Activated T-cell treated with anti-CD3 and anti-CD28 coated beads, Interleukin-2, amount 50 U/mL, for 24 hours (primary cell): Measurements from ENCODE around the gene RGP1.

Source experiments
- DNase-seq: peaks from one replicate; pipeline ENCODE4 v3.0.0-alpha.2; 2020
- H3K27ac Mint-ChIP-seq: 2 replicates; pipeline ENCODE4 v1.8.0; 2020; ENCODE audit warnings: mild to moderate bottlenecking, mixed read lengths
- H3K27me3 Mint-ChIP-seq: 2 replicates; pipeline ENCODE4 v1.8.0; 2020; ENCODE audit warnings: mixed read lengths
- H3K36me3 Mint-ChIP-seq: 2 replicates; pipeline ENCODE4 v1.8.0; 2020; ENCODE audit warnings: low read depth, mixed read lengths
- H3K4me1 Mint-ChIP-seq: 2 replicates; pipeline ENCODE4 v1.8.0; 2020; ENCODE audit warnings: low read depth, mixed read lengths
- H3K4me3 Mint-ChIP-seq: 2 replicates; pipeline ENCODE4 v1.8.0; 2020; ENCODE audit warnings: mild to moderate bottlenecking, moderate library complexity, mixed read lengths
- H3K9me3 Mint-ChIP-seq: 2 replicates; pipeline ENCODE4 v1.8.0; 2020; ENCODE audit warnings: mixed read lengths

RGP1 gene

DNA sequence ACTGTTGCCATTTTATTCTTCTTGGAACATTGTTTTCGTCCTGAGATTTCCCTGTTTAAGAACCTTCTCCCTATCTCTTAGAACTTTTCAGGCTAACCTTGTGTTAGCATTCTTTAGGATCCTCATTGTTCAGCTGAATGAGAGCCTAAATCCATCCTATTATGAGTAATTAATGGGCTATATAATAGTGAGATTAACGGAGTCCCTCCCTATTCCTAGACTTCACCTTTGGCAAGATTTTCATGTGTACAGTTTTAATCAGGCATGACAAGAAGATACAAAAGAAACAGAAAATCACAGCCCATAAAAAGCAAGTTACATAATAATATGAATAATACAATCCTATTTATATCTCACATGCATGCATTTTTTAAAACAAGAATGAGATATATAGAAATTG lies 14.1 kb downstream of the RGP1 start:
- no peak overlapping the region for H3K4me3 Mint-ChIP-seq
- H3K36me3 Mint-ChIP-seq, result peaks cover 24% of the 10 kb centered on the region
- no peaks in the 10 kb centered on the region for H3K9me3 Mint-ChIP-seq
- peaks cover 49% of the 10 kb centered on the region for H3K4me1 Mint-ChIP-seq
- no peaks in the 10 kb centered on the region for H3K27me3 Mint-ChIP-seq
- H3K27ac Mint-ChIP-seq, result no peak overlapping the region
- no peak for DNase-seq

DNA sequence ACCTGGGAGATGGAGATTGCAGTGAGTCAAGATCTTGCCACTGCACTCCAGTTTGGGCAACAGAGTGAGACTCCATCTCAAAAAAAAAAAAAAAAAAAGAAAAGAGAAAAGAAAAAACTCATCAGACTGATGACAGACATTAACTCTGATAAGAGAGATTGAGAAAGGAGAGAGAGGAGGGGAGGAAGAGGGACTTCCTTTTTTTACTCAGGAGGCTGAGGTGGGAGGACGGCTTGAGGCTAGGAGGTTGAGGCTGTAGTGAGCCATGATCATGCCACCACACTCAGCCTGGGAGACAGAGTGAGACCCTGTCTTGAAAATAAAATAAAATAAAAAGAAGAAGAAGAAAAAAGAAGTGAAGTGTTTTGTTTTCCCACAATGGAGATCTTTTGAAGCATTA lies 14.7 kb downstream of the RGP1 start:
- Mint-ChIP-seq H3K27me3 (no peaks in the 10 kb centered on the region), H3K36me3 (peaks cover 24% of the 10 kb centered on the region), H3K4me1 (peaks cover 45% of the 10 kb centered on the region), H3K27ac (no peak overlapping the region), H3K9me3 (no peaks in the 10 kb centered on the region), H3K4me3 (no peak overlapping the region)
- DNase-seq, result no peak

DNA sequence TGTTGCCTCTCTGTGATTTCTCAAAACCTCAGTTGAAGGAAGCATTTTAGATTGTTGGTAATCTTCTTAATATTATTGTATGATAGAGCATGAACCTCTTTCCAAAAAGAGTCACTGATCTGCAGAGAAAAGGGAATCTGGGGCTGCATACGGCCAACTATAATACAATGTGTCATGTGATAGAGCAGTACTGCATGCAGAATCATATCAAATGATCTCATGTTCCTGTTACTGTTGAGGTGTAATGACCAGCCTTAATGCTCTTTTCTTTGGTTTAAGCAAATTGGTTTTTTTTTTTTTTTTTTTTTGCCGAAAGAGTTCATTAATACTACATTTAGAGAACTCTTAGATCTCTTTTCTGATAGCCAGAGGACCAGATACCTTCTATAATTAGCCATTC lies 17.9 kb downstream of the RGP1 start:
- no peaks in the 10 kb centered on the region for H3K27me3 Mint-ChIP-seq
- peaks cover 25% of the 10 kb centered on the region for H3K4me1 Mint-ChIP-seq
- no peak overlapping the region for H3K27ac Mint-ChIP-seq
- no peaks in the 10 kb centered on the region for H3K9me3 Mint-ChIP-seq
- DNase-seq, result no peak
- no peak overlapping the region for H3K4me3 Mint-ChIP-seq
- peaks cover 2% of the 10 kb centered on the region for H3K36me3 Mint-ChIP-seq

DNA sequence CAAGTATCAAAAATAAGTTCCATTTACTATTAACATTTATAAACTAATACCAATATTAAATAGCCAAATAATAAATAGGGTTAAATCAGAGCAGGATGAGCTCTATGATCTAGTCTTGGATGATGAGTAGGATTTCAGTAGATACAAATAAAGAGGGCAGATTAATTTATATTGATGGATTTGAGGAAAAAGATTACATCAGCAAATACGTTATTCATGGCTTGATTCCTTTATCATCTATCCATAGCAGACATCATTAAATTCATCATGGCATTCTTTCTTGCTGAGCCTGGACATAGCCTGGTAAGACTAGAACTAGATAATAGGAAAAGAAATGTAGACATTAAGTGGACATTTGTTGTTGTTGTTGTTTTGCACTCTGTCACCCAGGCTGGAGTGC lies 18.4 kb downstream of the RGP1 start:
- peaks cover 2% of the 10 kb centered on the region for H3K36me3 Mint-ChIP-seq
- H3K9me3 Mint-ChIP-seq, result no peaks in the 10 kb centered on the region
- no peak overlapping the region for H3K4me3 Mint-ChIP-seq
- DNase-seq, result no peak
- H3K27ac Mint-ChIP-seq, result no peak overlapping the region
- H3K27me3 Mint-ChIP-seq, result no peaks in the 10 kb centered on the region
- H3K4me1 Mint-ChIP-seq, result peaks cover 21% of the 10 kb centered on the region

DNA sequence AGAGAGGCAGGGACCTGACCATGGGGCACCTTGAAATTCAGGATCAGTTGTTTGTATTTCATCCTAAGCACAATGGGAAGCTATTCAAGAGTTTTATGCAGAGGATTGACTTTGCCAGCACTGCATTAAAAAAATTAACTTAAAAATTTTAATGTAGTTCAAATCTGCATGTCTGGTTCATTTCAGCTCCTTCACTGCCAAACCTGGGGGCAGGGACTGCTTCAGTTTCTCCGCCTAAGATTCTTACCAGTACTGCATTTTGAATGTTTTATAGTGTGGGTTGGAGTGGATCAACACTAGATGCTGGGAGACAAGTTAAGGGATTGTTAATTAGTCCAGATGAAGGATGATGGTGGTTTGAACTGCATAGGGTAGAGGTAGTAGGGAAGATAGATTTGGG lies 20.7 kb downstream of the RGP1 start:
- DNase-seq, result no peak
- peaks cover 8% of the 10 kb centered on the region for H3K36me3 Mint-ChIP-seq

DNA sequence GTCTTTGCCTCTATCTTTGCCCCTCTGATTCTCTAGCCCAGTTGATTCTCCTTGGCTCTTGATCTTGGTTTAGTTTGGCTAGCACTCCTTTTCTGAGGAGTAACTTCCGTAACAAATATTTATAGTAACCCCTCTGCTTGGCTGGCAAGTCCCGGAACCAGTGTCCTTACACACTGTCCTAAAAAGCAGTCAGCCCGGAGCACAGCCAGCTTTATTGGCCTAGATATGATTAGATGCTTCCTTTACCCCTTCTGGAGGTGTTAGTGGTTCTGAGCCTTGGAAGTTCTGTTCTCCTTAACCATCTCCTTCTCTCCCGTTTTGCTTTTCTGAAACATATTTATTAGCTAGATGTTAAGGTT lies 22.0 kb downstream of the RGP1 start:
- Mint-ChIP-seq H3K36me3 (peaks cover 12% of the 10 kb centered on the region), H3K9me3 (no peaks in the 10 kb centered on the region), H3K27ac (no peak overlapping the region), H3K27me3 (no peaks in the 10 kb centered on the region), H3K4me1 (peaks cover 17% of the 10 kb centered on the region), H3K4me3 (no peak overlapping the region)
- DNase-seq, result no peak

More for the DNA sequence above, 20.7 kb downstream of the RGP1 start:
- H3K9me3 Mint-ChIP-seq, result no peaks in the 10 kb centered on the region
- H3K27me3 Mint-ChIP-seq, result no peaks in the 10 kb centered on the region
- H3K4me3 Mint-ChIP-seq, result no peak overlapping the region
- H3K27ac Mint-ChIP-seq, result no peak overlapping the region
- peaks cover 16% of the 10 kb centered on the region for H3K4me1 Mint-ChIP-seq

DNA sequence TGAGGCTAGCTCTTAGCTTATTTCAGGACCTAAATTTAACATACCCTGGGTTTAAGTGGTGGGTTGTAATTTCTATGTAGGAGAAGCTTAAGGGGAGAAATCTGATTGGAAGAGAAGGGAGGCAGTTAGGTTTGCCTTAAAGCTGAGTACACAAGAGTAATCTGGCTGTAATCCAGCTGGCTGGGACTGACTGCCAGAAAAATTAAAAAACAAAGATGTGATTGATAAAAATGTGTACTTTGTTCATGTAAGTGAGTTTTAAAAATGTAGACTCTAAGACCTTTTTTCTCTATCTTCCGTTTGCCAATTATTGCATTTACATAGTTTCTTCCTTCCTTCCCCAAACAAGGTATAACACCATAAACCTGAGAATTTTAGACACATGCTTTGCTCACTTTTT lies 22.4 kb downstream of the RGP1 start:
- DNase-seq, result no peak

DNA sequence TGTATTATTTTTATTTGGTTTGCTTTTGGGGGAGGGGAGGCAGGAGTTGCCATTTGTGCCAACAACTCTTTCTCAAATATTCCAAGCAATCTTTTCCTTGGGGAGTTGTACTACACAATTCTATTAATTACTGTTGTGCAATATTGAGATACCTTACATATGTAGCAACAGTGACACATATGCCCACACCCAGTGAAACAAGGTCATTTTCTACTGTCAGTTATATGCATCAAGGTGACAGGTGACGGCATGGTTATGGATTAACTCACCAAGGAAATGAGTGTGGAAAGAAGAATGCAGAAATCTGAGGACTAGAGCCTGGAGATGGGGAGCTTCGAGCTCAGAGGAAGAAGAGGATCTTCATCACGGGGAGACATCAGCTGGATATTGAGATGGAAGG lies 22.9 kb downstream of the RGP1 start:
- DNase-seq, result no peak
- H3K4me1 Mint-ChIP-seq, result peaks cover 10% of the 10 kb centered on the region
- H3K4me3 Mint-ChIP-seq, result no peak overlapping the region

More for the DNA sequence above, 22.4 kb downstream of the RGP1 start:
- Mint-ChIP-seq H3K36me3 (peaks cover 14% of the 10 kb centered on the region), H3K9me3 (no peaks in the 10 kb centered on the region), H3K4me3 (no peak overlapping the region), H3K4me1 (peaks cover 12% of the 10 kb centered on the region), H3K27me3 (no peaks in the 10 kb centered on the region), H3K27ac (no peak overlapping the region)

DNA sequence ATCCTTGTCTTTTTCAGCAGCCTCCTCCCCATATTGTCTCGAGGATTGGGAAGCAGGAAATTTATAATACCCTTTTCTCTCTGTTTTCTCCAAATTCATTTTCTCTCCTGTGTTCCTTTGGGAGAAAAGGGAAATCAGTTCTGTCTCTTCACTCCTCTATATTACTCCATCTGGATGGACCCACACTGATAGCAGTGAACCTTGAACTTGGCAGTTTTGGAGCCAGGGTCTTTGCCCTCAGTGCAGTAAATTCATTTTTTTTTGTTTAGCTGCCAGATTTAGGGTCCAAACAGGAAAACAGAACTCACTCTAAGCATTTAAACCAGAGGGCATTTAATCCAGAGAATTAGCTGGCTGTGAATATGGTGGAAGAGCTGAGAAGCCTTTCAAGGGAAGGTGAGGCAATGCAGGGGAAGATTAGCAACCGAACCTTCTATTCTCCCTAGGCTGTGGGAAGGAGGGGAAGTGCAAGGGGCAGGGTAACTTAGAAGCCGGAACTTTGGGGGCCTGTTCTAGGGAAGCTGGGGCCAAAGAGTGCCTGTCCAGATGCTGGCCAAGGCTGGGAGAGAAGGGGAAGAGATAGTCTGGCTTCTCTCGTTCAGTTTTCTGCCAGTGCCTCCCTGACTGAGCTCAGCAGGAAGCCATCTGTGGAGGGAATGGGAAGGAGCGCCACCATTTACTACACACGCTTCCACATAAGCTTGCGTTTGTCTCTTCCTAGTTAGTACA lies 26.0 kb downstream of the RGP1 start:
- Mint-ChIP-seq H3K9me3 (no peaks in the 10 kb centered on the region), H3K27ac (peak overlapping the region; percentile 13), H3K36me3 (peaks cover 21% of the 10 kb centered on the region), H3K4me1 (peaks cover 4% of the 10 kb centered on the region), H3K27me3 (no peaks in the 10 kb centered on the region), H3K4me3 (no peak overlapping the region)
- no peak for DNase-seq

More for the DNA sequence above, 22.9 kb downstream of the RGP1 start:
- no peak overlapping the region for H3K27ac Mint-ChIP-seq
- H3K9me3 Mint-ChIP-seq, result no peaks in the 10 kb centered on the region
- peaks cover 14% of the 10 kb centered on the region for H3K36me3 Mint-ChIP-seq
- H3K27me3 Mint-ChIP-seq, result no peaks in the 10 kb centered on the region

DNA sequence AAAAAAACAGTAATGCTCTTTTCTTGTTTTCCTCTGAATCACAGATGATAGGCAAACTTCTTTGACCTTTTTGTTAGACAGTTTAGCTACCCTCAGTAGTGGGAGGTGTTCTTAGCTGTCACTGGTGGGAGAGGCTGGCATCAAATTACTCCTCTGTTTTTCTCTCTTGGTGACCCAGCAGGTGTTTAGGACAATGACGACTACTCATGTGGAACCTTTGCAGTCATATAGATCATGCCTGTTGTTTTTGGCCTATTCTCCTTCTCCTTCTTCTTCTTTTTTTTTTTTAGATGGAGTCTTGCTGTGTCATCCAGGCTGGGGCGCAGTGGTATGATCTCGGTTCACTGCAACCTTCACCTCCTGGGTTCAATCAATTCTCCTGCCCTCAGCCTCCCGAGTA lies 26.9 kb downstream of the RGP1 start:
- H3K27ac Mint-ChIP-seq, result peak overlapping the region; percentile 26
- no peaks in the 10 kb centered on the region for H3K27me3 Mint-ChIP-seq
- peaks cover 4% of the 10 kb centered on the region for H3K4me1 Mint-ChIP-seq
- DNase-seq, result no peak
- H3K9me3 Mint-ChIP-seq, result no peaks in the 10 kb centered on the region
- H3K36me3 Mint-ChIP-seq, result peaks cover 30% of the 10 kb centered on the region
- H3K4me3 Mint-ChIP-seq, result no peak overlapping the region

DNA sequence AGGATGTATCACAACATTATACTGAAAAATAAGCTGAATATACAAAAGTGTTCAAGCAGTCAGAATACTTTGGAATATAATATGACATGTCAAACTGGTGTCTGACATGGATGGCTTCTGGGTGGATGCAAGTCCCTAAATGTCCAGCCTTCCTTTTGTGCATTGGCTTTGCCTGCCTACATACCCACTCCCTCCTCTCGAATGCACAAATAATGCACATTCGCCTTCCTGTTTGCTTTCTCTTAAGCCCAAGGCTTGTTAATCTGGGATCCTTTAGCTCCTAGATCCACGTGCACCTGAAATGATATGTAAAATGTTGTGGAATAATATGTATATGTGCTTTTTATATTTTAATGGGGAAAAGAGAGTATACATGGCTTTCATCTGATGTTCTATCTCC lies 29.4 kb downstream of the RGP1 start:
- no peak for DNase-seq
- Mint-ChIP-seq H3K4me1 (peaks cover 4% of the 10 kb centered on the region), H3K9me3 (no peaks in the 10 kb centered on the region), H3K4me3 (no peak overlapping the region), H3K27ac (no peak overlapping the region), H3K27me3 (no peaks in the 10 kb centered on the region), H3K36me3 (peaks cover 31% of the 10 kb centered on the region)

DNA sequence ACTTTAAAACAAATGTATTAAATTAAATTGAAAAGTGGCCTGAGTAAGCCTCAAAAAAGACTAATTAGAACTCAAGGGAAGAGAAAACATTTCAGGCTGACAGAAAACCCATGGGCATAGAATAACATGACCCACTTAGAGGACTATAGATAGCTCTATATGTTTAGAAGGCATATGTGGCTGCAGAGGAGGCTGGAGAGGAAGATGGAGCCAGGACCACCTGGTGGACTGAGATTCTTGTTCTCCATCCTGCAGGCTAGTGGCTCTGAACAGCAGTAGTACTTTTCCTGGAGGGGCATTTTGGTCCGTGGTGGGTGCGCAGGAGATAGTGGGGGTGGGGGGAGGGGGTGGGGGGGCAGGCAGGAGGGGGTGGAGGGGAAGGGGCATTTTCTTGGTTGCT lies 32.0 kb downstream of the RGP1 start:
- no peak overlapping the region for H3K27ac Mint-ChIP-seq
- no peak overlapping the region for H3K4me3 Mint-ChIP-seq
- H3K27me3 Mint-ChIP-seq, result no peaks in the 10 kb centered on the region
- DNase-seq, result no peak
- no peaks in the 10 kb centered on the region for H3K9me3 Mint-ChIP-seq
- H3K36me3 Mint-ChIP-seq, result peaks cover 40% of the 10 kb centered on the region
- H3K4me1 Mint-ChIP-seq, result no peaks in the 10 kb centered on the region

DNA sequence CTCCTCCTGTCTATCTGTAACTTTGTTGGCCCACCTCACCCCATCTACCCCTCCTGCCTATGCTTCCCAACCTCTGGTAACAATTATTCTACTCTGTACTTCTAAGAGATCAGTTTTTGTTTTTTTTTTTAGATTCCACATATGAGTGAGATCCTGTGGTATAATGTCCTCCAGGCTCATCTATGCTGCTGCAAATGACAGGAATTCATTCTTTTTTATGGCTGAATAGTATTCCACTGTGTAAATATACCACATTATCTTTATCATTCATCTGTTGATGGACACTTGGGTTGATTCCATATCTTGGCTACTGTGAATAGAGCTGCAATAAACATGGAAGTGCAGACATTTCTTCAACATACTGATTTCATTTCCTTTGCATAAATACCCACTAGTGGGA lies 34.3 kb downstream of the RGP1 start:
- Mint-ChIP-seq H3K4me1 (no peaks in the 10 kb centered on the region), H3K4me3 (no peak overlapping the region), H3K27me3 (no peaks in the 10 kb centered on the region), H3K36me3 (peaks cover 53% of the 10 kb centered on the region), H3K9me3 (no peaks in the 10 kb centered on the region), H3K27ac (no peak overlapping the region)
- no peak for DNase-seq

DNA sequence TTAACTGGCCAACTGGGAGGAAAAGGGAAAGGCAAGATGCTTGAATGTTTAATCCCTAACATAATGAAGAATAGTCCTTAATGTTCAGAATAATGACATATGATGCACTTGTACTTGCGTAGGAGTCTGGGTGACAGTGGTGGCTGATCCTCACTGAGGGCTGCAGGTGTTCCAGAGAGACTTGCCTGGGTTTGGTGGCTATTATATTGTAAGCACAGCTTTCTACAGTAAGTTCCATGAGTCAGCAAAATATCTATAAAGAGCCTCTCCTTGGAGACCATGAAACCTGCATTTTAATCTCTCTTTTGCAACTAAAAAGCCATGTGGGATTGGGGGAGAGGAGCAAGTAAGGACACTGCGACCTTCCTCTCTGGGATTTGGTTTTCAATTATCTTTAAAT lies 40.5 kb downstream of the RGP1 start:
- H3K4me3 Mint-ChIP-seq, result no peak overlapping the region
- no peak overlapping the region for H3K27ac Mint-ChIP-seq
- no peaks in the 10 kb centered on the region for H3K9me3 Mint-ChIP-seq
- peaks cover 57% of the 10 kb centered on the region for H3K36me3 Mint-ChIP-seq
- H3K27me3 Mint-ChIP-seq, result no peaks in the 10 kb centered on the region
- H3K4me1 Mint-ChIP-seq, result peaks cover 6% of the 10 kb centered on the region
- no peak for DNase-seq

DNA sequence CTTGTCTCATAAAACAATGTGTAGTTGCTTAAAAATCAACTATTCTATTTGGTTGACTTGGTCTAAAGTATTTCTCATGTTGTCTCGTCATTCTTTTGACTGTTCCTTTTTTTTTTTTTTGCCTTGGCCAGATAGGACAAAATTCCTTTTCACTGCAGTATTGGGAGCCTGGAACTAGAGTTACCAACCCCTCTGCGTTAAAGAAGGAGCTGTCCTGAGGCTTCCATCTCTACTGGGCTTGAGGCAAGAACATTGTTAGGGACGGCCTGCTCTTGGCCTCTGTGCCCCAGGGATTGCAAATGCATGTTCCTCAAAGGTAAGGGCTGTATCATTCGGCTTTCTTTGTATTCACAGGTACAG lies 40.9 kb downstream of the RGP1 start:
- peaks cover 52% of the 10 kb centered on the region for H3K36me3 Mint-ChIP-seq
- no peaks in the 10 kb centered on the region for H3K27me3 Mint-ChIP-seq
- H3K4me1 Mint-ChIP-seq, result peaks cover 6% of the 10 kb centered on the region
- H3K9me3 Mint-ChIP-seq, result no peaks in the 10 kb centered on the region
- H3K27ac Mint-ChIP-seq, result no peak overlapping the region
- no peak for DNase-seq
- no peak overlapping the region for H3K4me3 Mint-ChIP-seq
